ENCODE results near the gene COL25A1. TPM values are rescaled to one million over a fixed set of nuclear protein-coding genes. Genes with fewer than 3 reads are reported as not detected.

COL25A1 gene
- total RNA-seq, 1 experiment from 2014 or later, result not detected

DNA sequence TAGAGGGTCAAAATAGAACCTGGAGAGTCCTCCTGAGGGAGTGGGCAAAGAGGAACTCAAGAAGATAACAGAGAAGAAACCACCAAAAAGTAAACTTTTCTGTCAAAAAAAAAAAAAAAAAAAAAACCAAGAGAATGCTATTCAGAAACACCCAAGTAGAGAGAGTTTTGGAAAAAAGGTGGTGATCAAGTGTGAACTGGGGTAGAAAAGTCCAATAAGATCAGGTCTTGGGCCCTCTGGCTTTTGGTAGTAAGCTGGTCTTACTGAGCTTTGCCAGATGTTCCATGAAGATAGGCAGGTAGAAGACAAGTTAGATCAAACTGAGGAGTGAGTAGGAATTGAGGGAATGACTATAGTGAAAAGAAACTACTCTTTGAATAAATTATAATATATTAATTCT is 167.5 kb downstream of the COL25A1 start:
- H3K9me3 ChIP-seq (ENCODE audit: control insufficient read depth in 1 of 2, insufficient read depth in 1 of 2, low read depth in 1 of 2, low read length in 2 of 2), result no peaks in the 10 kb centered on the region
- H3K9ac ChIP-seq (ENCODE audit: low read length), result no peak overlapping the region
- H3K27me3 ChIP-seq (ENCODE audit: insufficient read depth, low read length), result peaks cover 26% of the 10 kb centered on the region
- H4K20me1 ChIP-seq (ENCODE audit: insufficient read depth), result no peaks in the 10 kb centered on the region
- H3K4me3 ChIP-seq (replicated peaks in 1 of 2; ENCODE audit: low read depth in 1 of 2, low read length in 2 of 2), result no peak overlapping the region
- no peaks in the 10 kb centered on the region for H3K36me3 ChIP-seq (ENCODE audit: control insufficient read depth in 1 of 2, insufficient read depth in 2 of 2, low read length in 2 of 2)
- BruUV-seq (replicated peaks), result no TSS peak
- no peak overlapping the region for H3K4me2 ChIP-seq (ENCODE audit: low read length)
- no peaks in the 10 kb centered on the region for H3K9me2 ChIP-seq (ENCODE audit: insufficient read depth)
- no peaks in the 10 kb centered on the region for H3K4me1 ChIP-seq (ENCODE audit: control insufficient read depth in 1 of 2, insufficient read depth in 2 of 2, low read length in 2 of 2)
- ChIA-PET CTCF (no interaction called here), RAD21 (ENCODE audit: low non-redundant PET in 1 of 2, low total read pairs in 2 of 2, uncharacterized antibody in 2 of 2, unreplicated experiment in 2 of 2) (no interaction called here), POLR2A (no interaction called here)
- DNase-seq (ENCODE audit: low read depth, low spot score) (no peak), ATAC-seq (no peak)
- H3K79me2 ChIP-seq (ENCODE audit: insufficient read depth, low read length), result no peaks in the 10 kb centered on the region
- no peak overlapping the region for H2AFZ ChIP-seq (ENCODE audit: low read depth, low read length, poor library complexity, severe bottlenecking)
- TF ChIP-seq EZH2phosphoT487 (IDR thresholded peaks at IDR 0.05; ENCODE audit: borderline replicate concordance) (no peak), TCF7L2 (IDR thresholded peaks at IDR 0.05; ENCODE audit: borderline replicate concordance, extremely low read depth, insufficient read depth, insufficient read length) (no peak), SIN3A (IDR thresholded peaks at IDR 0.05; ENCODE audit: low read depth) (no peak), ZFX (IDR thresholded peaks at IDR 0.05) (no peak), RAD21 (IDR thresholded peaks at IDR 0.05; ENCODE audit: low read depth) (no peak), YY1 (IDR thresholded peaks at IDR 0.05; ENCODE audit: extremely low read depth, insufficient replicate concordance, low read depth, low read length) (no peak), CBX3 (IDR thresholded peaks at IDR 0.05; ENCODE audit: low read depth) (no peak), POLR2A (IDR thresholded peaks at IDR 0.05; ENCODE audit: borderline replicate concordance, extremely low read depth, insufficient read depth, insufficient read length) (no peak), JUND (IDR thresholded peaks at IDR 0.05) (no peak), POLR2AphosphoS5 (IDR thresholded peaks at IDR 0.05; ENCODE audit: low read depth, low read length) (no peak), EZH2 (IDR thresholded peaks at IDR 0.05) (no peak), SRF (IDR thresholded peaks at IDR 0.05; ENCODE audit: low read depth) (no peak)
- TF ChIP-seq, protein P1, sequence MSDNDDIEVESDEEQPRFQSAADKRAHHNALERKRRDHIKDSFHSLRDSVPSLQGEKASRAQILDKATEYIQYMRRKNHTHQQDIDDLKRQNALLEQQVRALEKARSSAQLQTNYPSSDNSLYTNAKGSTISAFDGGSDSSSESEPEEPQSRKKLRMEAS (IDR thresholded peaks at IDR 0.05), result no peak
- TF ChIP-seq, protein P2, sequence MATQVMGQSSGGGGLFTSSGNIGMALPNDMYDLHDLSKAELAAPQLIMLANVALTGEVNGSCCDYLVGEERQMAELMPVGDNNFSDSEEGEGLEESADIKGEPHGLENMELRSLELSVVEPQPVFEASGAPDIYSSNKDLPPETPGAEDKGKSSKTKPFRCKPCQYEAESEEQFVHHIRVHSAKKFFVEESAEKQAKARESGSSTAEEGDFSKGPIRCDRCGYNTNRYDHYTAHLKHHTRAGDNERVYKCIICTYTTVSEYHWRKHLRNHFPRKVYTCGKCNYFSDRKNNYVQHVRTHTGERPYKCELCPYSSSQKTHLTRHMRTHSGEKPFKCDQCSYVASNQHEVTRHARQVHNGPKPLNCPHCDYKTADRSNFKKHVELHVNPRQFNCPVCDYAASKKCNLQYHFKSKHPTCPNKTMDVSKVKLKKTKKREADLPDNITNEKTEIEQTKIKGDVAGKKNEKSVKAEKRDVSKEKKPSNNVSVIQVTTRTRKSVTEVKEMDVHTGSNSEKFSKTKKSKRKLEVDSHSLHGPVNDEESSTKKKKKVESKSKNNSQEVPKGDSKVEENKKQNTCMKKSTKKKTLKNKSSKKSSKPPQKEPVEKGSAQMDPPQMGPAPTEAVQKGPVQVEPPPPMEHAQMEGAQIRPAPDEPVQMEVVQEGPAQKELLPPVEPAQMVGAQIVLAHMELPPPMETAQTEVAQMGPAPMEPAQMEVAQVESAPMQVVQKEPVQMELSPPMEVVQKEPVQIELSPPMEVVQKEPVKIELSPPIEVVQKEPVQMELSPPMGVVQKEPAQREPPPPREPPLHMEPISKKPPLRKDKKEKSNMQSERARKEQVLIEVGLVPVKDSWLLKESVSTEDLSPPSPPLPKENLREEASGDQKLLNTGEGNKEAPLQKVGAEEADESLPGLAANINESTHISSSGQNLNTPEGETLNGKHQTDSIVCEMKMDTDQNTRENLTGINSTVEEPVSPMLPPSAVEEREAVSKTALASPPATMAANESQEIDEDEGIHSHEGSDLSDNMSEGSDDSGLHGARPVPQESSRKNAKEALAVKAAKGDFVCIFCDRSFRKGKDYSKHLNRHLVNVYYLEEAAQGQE (IDR thresholded peaks at IDR 0.05; ENCODE audit: low read depth), result no peak
- TF ChIP-seq, protein P3, sequence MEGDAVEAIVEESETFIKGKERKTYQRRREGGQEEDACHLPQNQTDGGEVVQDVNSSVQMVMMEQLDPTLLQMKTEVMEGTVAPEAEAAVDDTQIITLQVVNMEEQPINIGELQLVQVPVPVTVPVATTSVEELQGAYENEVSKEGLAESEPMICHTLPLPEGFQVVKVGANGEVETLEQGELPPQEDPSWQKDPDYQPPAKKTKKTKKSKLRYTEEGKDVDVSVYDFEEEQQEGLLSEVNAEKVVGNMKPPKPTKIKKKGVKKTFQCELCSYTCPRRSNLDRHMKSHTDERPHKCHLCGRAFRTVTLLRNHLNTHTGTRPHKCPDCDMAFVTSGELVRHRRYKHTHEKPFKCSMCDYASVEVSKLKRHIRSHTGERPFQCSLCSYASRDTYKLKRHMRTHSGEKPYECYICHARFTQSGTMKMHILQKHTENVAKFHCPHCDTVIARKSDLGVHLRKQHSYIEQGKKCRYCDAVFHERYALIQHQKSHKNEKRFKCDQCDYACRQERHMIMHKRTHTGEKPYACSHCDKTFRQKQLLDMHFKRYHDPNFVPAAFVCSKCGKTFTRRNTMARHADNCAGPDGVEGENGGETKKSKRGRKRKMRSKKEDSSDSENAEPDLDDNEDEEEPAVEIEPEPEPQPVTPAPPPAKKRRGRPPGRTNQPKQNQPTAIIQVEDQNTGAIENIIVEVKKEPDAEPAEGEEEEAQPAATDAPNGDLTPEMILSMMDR (IDR thresholded peaks at IDR 0.05 in 2 of 3, conservative IDR thresholded peaks at IDR 0.05 in 1 of 3; ENCODE audit: borderline replicate concordance in 1 of 3, insufficient read depth in 1 of 3, low read depth in 2 of 3, low read length in 2 of 3), result no peak
- TF ChIP-seq, protein P4, sequence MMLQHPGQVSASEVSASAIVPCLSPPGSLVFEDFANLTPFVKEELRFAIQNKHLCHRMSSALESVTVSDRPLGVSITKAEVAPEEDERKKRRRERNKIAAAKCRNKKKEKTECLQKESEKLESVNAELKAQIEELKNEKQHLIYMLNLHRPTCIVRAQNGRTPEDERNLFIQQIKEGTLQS (IDR thresholded peaks at IDR 0.05), result no peak
- no peak overlapping the region for H3K27ac ChIP-seq (ENCODE audit: low read depth, low read length)
- intact Hi-C loops (cut with micrococcal nuclease), result no loop called here
